GM18499 (cell line): ENCODE data around the gene GATA2.

Source experiments
- ATAC-seq: cut with Tn5 transposase; IDR thresholded peaks from one replicate; pipeline ENCODE4 v1.9.1; 2021; ENCODE audit warnings: moderate number of reproducible peaks; ENCODE audit not compliant: insufficient read depth, unreplicated experiment

The GATA2 gene

GRCh38 chr3:128489674-128489926, 3.4 kb downstream of the GATA2 start:
- no peak for ATAC-seq

- ATAC-seq: no peak
Measured at GRCh38 chr3:128488991-128489673, 3.9 kb downstream of the GATA2 start.

- no peak for ATAC-seq
Measured at GRCh38 chr3:128488636-128488990, 4.4 kb downstream of the GATA2 start.

GRCh38 chr3:128487813-128488635, 5.0 kb downstream of the GATA2 start:
- no peak for ATAC-seq

GRCh38 chr3:128487538-128487812, 5.5 kb downstream of the GATA2 start:
- no peak for ATAC-seq

- no peak for ATAC-seq
Measured at GRCh38 chr3:128486681-128487537, 6.1 kb downstream of the GATA2 start.

GRCh38 chr3:128486205-128486628, 6.8 kb downstream of the GATA2 start:
- no peak for ATAC-seq

GRCh38 chr3:128485282-128486204, 7.5 kb downstream of the GATA2 start:
- no peak for ATAC-seq

GRCh38 chr3:128484404-128485281, 8.4 kb downstream of the GATA2 start:
- ATAC-seq: no peak

- no peak for ATAC-seq
Measured at GRCh38 chr3:128483657-128484403, 9.2 kb downstream of the GATA2 start.

GRCh38 chr3:128482666-128483656, 10.0 kb downstream of the GATA2 start:
- ATAC-seq: no peak

GRCh38 chr3:128482175-128482574, 10.8 kb downstream of the GATA2 start:
- no peak for ATAC-seq

GRCh38 chr3:128481438-128481942, 11.5 kb downstream of the GATA2 start:
- no peak for ATAC-seq

GRCh38 chr3:128480717-128481437, 12.1 kb downstream of the GATA2 start:
- ATAC-seq: no peak

- no peak for ATAC-seq
Measured at GRCh38 chr3:128480278-128480677, 12.7 kb downstream of the GATA2 start.

GRCh38 chr3:128479558-128480086, 13.4 kb downstream of the GATA2 start:
- no peak for ATAC-seq
